Upper lobe of left lung (tissue), 4 donors: Measurements from ENCODE around the gene DENND1A.

Source experiments
- CTCF ChIP-seq, 6 experiments: fragments of 450-650 bp in 4 of 6; fragments of 200-600 bp in 2 of 6; sonication (generic) in 2 of 6; IDR thresholded peaks; one replicate each; pipeline ENCODE4 v1.5.1; 2016 to 2019; ENCODE audit warnings: antibody characterized with exemption in 6 of 6
- EP300 ChIP-seq, 4 donors: sonication (generic); formaldehyde crosslinking; IDR thresholded peaks; one replicate each; pipeline ENCODE4 v1.5.1; 2017; ENCODE audit warnings: antibody characterized with exemption in 4 of 4, control low read depth in 2 of 4
- POLR2A ChIP-seq, 4 donors: fragments of 450-650 bp; IDR thresholded peaks; one replicate each; pipeline ENCODE4 v1.5.1; 2016 to 2017; ENCODE audit warnings: antibody characterized with exemption in 4 of 4, mild to moderate bottlenecking in 2 of 4
- POLR2AphosphoS5 ChIP-seq, 2 donors: sonication (generic); formaldehyde crosslinking; IDR thresholded peaks; one replicate each; pipeline ENCODE4 v1.5.1; 2017; ENCODE audit warnings: antibody characterized with exemption in 2 of 2

- TF ChIP-seq CTCF (IDR thresholded peaks at IDR 0.05) (no peak), POLR2A (IDR thresholded peaks at IDR 0.05) (no peak), POLR2AphosphoS5 (IDR thresholded peaks at IDR 0.05) (no peak), EP300 (IDR thresholded peaks at IDR 0.05) (no peak)
Measured at GRCh38 chr9:123450996-123451395, 478.9 kb downstream of the DENND1A start.
